Activated CD4-positive, alpha-beta T cell treated with anti-CD3 and anti-CD28 coated beads, Interleukin-2, Interleukin-6, amounts not matched to agents 100 ng/mL and 50 ng/mL, durations not matched to agents 16 hours and 8 hours (primary cell): ENCODE results near the gene KIZ.
"Not testable (repeated sequence)": the region's sequence is repeated elsewhere in the genome, so short reads cannot be mapped to it uniquely, and the experiment has no call there.

ENCODE experiments used
- DNase-seq: peaks from one replicate; pipeline ENCODE4 v3.0.0-alpha.2; 2020

KIZ gene

GRCh38 chr20:21139881-21140566, 14.1 kb downstream of the KIZ start:
- no peak for DNase-seq

- no peak for DNase-seq
Measured at GRCh38 chr20:21141825-21142224, 15.9 kb downstream of the KIZ start.

GRCh38 chr20:21143194-21143890, 17.5 kb downstream of the KIZ start:
- no peak for DNase-seq

GRCh38 chr20:21145424-21145823, 19.5 kb downstream of the KIZ start:
- no peak for DNase-seq

GRCh38 chr20:21146215-21146614, 20.3 kb downstream of the KIZ start:
- DNase-seq, result no peak

GRCh38 chr20:21147593-21147992, 21.7 kb downstream of the KIZ start:
- DNase-seq, result peak; percentile 34

GRCh38 chr20:21149344-21149743, 23.5 kb downstream of the KIZ start:
- no peak for DNase-seq

GRCh38 chr20:21151791-21152190, 25.9 kb downstream of the KIZ start:
- DNase-seq, result no peak

GRCh38 chr20:21154692-21155091, 28.8 kb downstream of the KIZ start:
- DNase-seq, result no peak

- no peak for DNase-seq
Measured at GRCh38 chr20:21155268-21155667, 29.4 kb downstream of the KIZ start.

- no peak for DNase-seq
Measured at GRCh38 chr20:21156266-21156665, 30.4 kb downstream of the KIZ start.

- no peak for DNase-seq
Measured at GRCh38 chr20:21157006-21157405, 31.1 kb downstream of the KIZ start.

- DNase-seq, result no peak
Measured at GRCh38 chr20:21159658-21160380, 33.9 kb downstream of the KIZ start.

- no peak for DNase-seq
Measured at GRCh38 chr20:21161926-21162325, 36.0 kb downstream of the KIZ start.

GRCh38 chr20:21162631-21163030, 36.7 kb downstream of the KIZ start:
- DNase-seq, result no peak

GRCh38 chr20:21166801-21167200, 40.9 kb downstream of the KIZ start:
- DNase-seq, result peak; percentile 46

- no peak for DNase-seq
Measured at GRCh38 chr20:21167261-21167660, 41.4 kb downstream of the KIZ start.

GRCh38 chr20:21168061-21168460, 42.2 kb downstream of the KIZ start:
- not testable (repeated sequence) for DNase-seq

GRCh38 chr20:21172626-21173025, 46.7 kb downstream of the KIZ start:
- no peak for DNase-seq

- no peak for DNase-seq
Measured at GRCh38 chr20:21173485-21173884, 47.6 kb downstream of the KIZ start.

- no peak for DNase-seq
Measured at GRCh38 chr20:21174516-21175239, 48.8 kb downstream of the KIZ start.

GRCh38 chr20:21175433-21175832, 49.6 kb downstream of the KIZ start:
- DNase-seq, result no peak

GRCh38 chr20:21177767-21178166, 51.9 kb downstream of the KIZ start:
- no peak for DNase-seq
